Ishikawa (cell line): ENCODE results near the gene BMERB1.

Source experiments
- CEBPB ChIP-seq: IDR thresholded peaks from 2 replicates; pipeline ENCODE4 v1.6.1; 2012
- CREB1 ChIP-seq: IDR thresholded peaks from 2 replicates; pipeline ENCODE4 v1.6.1; 2012; ENCODE audit warnings: low read depth
- EGR1 ChIP-seq: IDR thresholded peaks from 2 replicates; pipeline ENCODE4 v1.6.1; 2012
- EP300 ChIP-seq: IDR thresholded peaks from 2 replicates; pipeline ENCODE4 v1.6.1; 2012; ENCODE audit warnings: borderline replicate concordance
- FOXM1 ChIP-seq: IDR thresholded peaks from 2 replicates; pipeline ENCODE4 v1.6.1; 2012; ENCODE audit warnings: low read depth, borderline replicate concordance
- MAX ChIP-seq: IDR thresholded peaks from 2 replicates; pipeline ENCODE4 v1.6.1; 2012
- NFIC ChIP-seq: IDR thresholded peaks from 2 replicates; pipeline ENCODE4 v1.6.1; 2012
- RAD21 ChIP-seq: IDR thresholded peaks from 2 replicates; pipeline ENCODE4 v1.6.1; 2012; ENCODE audit warnings: low read depth
- TAF1 ChIP-seq: IDR thresholded peaks from 2 replicates; pipeline ENCODE4 v1.6.1; 2012; ENCODE audit warnings: low read depth, mild to moderate bottlenecking
- TCF12 ChIP-seq: IDR thresholded peaks from 2 replicates; pipeline ENCODE4 v1.6.1; 2012; ENCODE audit warnings: low read depth
- TEAD4 ChIP-seq: IDR thresholded peaks from 2 replicates; pipeline ENCODE4 v1.6.1; 2012
- USF1 ChIP-seq: IDR thresholded peaks from 2 replicates; pipeline ENCODE4 v1.6.1; 2012
- YY1 ChIP-seq: IDR thresholded peaks from 2 replicates; pipeline ENCODE4 v1.6.1; 2012; ENCODE audit warnings: low read depth
- ZBTB7A ChIP-seq: IDR thresholded peaks from 2 replicates; pipeline ENCODE4 v1.6.1; 2012; ENCODE audit warnings: low read depth
- TF ChIP-seq, protein P1 (sequence below): IDR thresholded peaks from 2 replicates; pipeline ENCODE4 v1.6.1; 2012; ENCODE audit warnings: low read depth, mild to moderate bottlenecking

BMERB1 gene

GRCh38 chr16:15538507-15538906 is 104.1 kb downstream of the BMERB1 start:
- no peak for TF ChIP-seq YY1

- TF ChIP-seq EGR1 (no peak), RAD21 (no peak), USF1 (no peak), CREB1 (no peak), EP300 (no peak), FOXM1 (no peak), TCF12 (no peak), NFIC (no peak), MAX (no peak), CEBPB (no peak), ZBTB7A (no peak), YY1 (no peak), TAF1 (no peak)
Measured at GRCh38 chr16:15539197-15539596, 104.8 kb downstream of the BMERB1 start.

DNA sequence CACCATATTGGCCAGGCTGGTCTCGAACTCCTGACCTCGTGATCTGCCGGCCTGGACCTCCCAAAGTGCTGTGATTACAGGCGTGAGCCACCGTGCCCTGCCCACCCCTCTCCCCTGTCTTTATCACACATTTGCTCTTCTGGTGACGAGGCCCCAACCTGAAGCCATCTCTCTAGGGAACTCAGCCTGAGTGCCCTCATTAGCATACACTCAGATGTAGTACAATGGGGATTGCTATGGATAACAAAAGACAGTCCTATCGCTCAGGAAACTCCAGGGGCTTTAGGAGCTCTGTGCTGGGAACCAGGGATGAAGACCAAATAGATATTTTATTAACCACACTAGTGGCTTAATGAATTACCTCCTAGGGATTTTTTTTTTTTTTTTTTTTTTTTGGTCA is 107.9 kb downstream of the BMERB1 start:
- TF ChIP-seq TEAD4 (no peak), CREB1 (no peak), TCF12 (no peak), YY1 (no peak), EP300 (no peak), NFIC (no peak), USF1 (no peak), MAX (no peak), RAD21 (no peak), EGR1 (no peak), TAF1 (no peak)
- TF ChIP-seq, protein P1, sequence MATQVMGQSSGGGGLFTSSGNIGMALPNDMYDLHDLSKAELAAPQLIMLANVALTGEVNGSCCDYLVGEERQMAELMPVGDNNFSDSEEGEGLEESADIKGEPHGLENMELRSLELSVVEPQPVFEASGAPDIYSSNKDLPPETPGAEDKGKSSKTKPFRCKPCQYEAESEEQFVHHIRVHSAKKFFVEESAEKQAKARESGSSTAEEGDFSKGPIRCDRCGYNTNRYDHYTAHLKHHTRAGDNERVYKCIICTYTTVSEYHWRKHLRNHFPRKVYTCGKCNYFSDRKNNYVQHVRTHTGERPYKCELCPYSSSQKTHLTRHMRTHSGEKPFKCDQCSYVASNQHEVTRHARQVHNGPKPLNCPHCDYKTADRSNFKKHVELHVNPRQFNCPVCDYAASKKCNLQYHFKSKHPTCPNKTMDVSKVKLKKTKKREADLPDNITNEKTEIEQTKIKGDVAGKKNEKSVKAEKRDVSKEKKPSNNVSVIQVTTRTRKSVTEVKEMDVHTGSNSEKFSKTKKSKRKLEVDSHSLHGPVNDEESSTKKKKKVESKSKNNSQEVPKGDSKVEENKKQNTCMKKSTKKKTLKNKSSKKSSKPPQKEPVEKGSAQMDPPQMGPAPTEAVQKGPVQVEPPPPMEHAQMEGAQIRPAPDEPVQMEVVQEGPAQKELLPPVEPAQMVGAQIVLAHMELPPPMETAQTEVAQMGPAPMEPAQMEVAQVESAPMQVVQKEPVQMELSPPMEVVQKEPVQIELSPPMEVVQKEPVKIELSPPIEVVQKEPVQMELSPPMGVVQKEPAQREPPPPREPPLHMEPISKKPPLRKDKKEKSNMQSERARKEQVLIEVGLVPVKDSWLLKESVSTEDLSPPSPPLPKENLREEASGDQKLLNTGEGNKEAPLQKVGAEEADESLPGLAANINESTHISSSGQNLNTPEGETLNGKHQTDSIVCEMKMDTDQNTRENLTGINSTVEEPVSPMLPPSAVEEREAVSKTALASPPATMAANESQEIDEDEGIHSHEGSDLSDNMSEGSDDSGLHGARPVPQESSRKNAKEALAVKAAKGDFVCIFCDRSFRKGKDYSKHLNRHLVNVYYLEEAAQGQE, result no peak

GRCh38 chr16:15542734-15543347 is 108.5 kb downstream of the BMERB1 start:
- TF ChIP-seq EP300 (no peak), YY1 (no peak), TAF1 (no peak), MAX (no peak), FOXM1 (no peak), USF1 (no peak), EGR1 (no peak), RAD21 (no peak), CREB1 (no peak), NFIC (no peak), CEBPB (no peak), TCF12 (no peak), ZBTB7A (no peak), TEAD4 (no peak)
- TF ChIP-seq, protein P1, result no peak

DNA sequence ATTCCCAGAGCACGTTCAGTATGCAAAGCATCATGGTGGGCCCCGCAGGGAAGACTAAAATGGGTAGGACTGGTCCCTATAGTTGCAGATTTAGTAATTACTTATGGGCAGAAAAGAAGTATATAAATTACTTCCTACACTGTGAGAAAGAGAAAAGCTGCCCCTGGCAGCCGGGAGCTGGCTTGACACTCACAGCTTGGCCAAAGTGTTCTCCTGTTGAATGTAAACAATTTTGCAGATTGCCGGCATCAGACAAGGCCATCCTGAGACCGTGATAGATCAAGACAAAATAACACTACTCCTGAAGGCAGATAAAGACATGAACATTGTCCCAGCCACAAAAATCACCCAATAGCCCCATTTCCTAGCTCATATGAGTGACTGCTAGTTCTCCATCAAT is 110.0 kb downstream of the BMERB1 start:
- TF ChIP-seq RAD21, result no peak
- no peak for TF ChIP-seq EGR1
- TF ChIP-seq USF1, result no peak
- TF ChIP-seq TAF1, result no peak
- no peak for TF ChIP-seq FOXM1
- no peak for TF ChIP-seq TEAD4
